Measurements from ENCODE around the gene GSDMA.
"Not testable (repeated sequence)": the region's sequence is repeated elsewhere in the genome, so short reads cannot be mapped to it uniquely, and the experiment has no call there.

Gene GSDMA

DNA sequence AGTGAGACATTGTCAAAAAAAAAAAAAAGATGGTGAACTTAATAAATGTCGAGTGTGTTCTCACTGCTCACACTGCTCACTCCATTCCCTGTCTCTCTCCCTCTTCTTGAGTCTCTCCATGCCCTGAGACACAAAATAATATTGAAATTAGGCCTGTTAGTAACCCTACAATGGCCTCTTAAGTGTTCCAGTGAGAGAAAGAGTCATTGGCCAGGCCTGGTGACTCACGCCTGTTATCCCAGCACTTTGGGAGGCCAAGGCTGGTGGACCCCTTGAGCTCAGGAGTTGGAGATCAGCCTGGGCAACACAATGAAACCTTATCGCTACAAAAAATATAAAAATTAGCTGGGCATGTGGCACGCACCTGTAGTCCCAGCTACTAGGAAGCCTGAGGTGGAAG is 36.3 kb downstream of the GSDMA start:
- DNase-seq, result no peak

- DNase-seq, result no peak
Observed at GRCh38 chr17:40000161-40000560, 37.4 kb downstream of the GSDMA start.

GRCh38 chr17:40001335-40001734 is 38.5 kb downstream of the GSDMA start:
- not testable (repeated sequence) for DNase-seq

DNA sequence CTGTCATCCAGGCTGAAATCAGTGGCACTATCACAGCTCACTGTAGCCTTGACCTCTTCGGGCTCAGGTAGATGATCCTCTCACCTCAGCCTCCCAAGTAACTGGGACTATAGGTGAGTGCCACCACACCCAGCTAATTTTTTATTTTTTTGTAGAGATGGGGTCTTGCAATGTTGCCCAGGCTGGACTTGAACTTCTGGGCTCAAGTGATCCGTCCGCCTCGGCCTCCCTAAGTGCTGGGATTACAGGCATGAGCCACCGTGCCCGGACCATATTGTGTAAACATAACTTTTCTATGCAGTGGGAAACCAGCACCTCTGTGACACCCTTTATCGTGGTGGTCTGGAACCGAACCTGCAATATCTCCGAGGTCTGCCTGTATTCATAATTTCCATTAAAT is 41.3 kb downstream of the GSDMA start:
- DNase-seq, result no peak

- DNase-seq, result no peak
Observed at GRCh38 chr17:40004712-40005111, 41.9 kb downstream of the GSDMA start.

DNA sequence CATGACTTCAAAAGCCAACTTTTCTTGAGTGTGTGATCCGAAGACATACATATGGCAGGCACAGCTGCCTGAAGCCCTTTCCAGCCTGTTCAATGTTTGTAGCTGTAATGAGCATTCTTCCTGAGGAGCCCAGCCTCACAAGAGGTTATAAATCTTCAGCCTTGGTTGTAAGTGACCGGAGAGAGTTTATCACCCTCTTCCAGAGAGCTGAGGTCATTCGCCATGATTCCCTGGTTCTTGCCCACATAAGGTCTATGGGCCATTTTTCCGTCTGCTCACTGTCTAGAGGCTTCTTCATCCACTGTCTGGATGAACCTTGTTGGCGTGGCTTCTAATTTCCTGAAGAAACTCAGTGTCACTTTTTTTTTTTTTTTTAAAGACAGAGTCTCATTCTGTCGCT is 42.7 kb downstream of the GSDMA start:
- DNase-seq, result no peak

GRCh38 chr17:40010946-40011500 is 48.2 kb downstream of the GSDMA start:
- not testable (repeated sequence) for DNase-seq

DNA sequence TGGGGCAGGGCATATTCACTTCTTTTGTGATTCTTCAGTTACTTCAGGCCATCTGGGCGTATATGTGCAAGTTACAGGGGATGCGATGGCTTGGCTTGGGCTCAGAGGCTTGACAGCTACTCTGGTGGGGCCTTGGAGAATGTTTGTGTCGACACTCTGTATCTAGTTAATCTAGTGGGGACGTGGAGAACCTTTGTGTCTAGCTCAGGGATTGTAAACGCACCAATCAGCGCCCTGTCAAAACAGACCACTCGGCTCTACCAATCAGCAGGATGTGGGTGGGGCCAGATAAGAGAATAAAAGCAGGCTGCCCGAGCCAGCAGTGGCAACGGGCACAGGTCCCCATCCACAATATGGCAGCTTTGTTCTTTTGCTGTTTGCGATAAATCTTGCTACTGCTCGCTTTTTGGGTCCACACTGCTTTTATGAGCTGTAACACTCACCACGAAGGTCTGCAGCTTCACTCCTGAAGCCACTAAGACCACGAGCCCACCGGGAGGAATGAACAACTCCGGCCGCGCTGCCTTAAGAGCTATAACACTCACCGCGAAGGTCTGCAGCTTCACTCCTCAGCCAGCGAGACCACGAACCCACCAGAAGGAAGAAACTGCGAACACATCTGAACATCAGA is 49.3 kb downstream of the GSDMA start:
- not testable (repeated sequence) for DNase-seq

GRCh38 chr17:40014375-40014980 is 51.7 kb downstream of the GSDMA start:
- DNase-seq, result no peak

GRCh38 chr17:40015005-40015997 is 52.5 kb downstream of the GSDMA start, which contains the start of gene CSF3:
TSS of gene CSF3 (plus strand) at chr17:40015440. CDS start at chr17:40015475, 35 bp downstream.
- no peak for DNase-seq

DNA sequence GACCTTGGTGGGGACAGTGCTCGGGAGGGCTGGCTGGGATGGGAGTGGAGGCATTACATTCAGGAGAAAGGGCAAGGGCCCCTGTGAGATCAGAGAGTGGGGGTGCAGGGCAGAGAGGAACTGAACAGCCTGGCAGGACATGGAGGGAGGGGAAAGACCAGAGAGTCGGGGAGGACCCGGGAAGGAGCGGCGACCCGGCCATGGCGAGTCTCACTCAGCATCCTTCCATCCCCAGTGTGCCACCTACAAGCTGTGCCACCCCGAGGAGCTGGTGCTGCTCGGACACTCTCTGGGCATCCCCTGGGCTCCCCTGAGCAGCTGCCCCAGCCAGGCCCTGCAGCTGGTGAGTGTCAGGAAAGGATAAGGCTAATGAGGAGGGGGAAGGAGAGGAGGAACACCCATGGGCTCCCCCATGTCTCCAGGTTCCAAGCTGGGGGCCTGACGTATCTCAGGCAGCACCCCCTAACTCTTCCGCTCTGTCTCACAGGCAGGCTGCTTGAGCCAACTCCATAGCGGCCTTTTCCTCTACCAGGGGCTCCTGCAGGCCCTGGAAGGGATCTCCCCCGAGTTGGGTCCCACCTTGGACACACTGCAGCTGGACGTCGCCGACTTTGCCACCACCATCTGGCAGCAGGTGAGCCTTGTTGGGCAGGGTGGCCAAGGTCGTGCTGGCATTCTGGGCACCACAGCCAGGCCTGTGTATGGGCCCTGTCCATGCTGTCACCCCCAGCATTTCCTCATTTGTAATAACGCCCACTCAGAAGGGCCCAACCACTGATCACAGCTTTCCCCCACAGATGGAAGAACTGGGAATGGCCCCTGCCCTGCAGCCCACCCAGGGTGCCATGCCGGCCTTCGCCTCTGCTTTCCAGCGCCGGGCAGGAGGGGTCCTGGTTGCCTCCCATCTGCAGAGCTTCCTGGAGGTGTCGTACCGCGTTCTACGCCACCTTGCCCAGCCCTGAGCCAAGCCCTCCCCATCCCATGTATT is 53.5 kb downstream of the GSDMA start:
- no peak for DNase-seq

DNA sequence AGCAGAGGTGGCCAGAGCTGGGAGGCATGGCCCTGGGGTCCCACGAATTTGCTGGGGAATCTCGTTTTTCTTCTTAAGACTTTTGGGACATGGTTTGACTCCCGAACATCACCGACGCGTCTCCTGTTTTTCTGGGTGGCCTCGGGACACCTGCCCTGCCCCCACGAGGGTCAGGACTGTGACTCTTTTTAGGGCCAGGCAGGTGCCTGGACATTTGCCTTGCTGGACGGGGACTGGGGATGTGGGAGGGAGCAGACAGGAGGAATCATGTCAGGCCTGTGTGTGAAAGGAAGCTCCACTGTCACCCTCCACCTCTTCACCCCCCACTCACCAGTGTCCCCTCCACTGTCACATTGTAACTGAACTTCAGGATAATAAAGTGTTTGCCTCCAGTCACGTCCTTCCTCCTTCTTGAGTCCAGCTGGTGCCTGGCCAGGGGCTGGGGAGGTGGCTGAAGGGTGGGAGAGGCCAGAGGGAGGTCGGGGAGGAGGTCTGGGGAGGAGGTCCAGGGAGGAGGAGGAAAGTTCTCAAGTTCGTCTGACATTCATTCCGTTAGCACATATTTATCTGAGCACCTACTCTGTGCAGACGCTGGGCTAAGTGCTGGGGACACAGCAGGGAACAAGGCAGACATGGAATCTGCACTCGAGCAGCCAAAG is 54.7 kb downstream of the GSDMA start:
- DNase-seq, result no peak

GRCh38 chr17:40018211-40019121 is 55.7 kb downstream of the GSDMA start:
- no peak for DNase-seq

GRCh38 chr17:40019140-40019991 is 56.6 kb downstream of the GSDMA start:
- no peak for DNase-seq

DNA sequence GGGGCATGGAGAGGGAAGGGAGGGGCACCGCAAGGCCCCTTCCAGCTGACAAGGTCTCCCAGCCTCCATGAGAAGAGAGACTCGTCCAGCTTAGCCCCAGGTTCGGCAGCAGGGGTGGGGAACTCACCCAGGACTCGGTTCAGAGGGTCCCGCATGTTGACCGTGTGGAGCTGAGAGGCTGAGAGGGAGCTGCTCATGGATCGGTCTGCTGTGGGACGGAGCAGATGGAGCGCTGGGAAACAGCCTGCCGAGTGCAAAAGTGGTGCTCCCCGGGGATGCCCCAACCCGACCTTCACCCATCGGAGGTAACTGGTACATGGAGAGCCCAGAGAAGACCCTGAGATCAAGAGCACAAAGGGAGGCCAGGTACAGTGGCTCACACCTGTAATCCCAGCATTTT is 57.3 kb downstream of the GSDMA start:
- no peak for DNase-seq

DNA sequence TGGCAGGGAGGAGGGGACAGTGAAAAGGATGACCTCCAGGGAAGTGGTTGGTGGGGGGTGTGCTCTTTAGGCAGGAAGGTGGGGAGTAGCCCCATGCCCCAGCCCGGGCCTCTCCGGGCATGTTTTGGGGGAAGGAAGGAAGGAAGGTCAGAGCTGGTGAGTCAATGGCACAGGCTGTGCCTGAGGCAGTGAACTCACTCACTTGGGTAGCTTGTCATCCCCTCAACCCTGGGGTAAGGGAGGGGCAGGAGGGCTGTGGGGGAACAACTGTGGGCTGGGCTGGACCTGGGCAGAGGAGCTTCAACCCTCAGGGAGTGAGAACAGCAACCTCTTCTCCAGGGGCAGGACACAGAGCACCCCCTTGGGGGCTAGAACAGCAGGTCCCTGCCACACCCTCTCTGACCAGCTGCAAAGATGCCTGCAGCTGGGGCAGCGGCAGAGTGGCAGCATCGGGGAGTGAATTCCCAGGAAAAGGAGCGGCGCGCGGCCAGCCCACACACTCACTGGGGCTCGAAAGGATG is 58.7 kb downstream of the GSDMA start:
- no peak for DNase-seq

DNA sequence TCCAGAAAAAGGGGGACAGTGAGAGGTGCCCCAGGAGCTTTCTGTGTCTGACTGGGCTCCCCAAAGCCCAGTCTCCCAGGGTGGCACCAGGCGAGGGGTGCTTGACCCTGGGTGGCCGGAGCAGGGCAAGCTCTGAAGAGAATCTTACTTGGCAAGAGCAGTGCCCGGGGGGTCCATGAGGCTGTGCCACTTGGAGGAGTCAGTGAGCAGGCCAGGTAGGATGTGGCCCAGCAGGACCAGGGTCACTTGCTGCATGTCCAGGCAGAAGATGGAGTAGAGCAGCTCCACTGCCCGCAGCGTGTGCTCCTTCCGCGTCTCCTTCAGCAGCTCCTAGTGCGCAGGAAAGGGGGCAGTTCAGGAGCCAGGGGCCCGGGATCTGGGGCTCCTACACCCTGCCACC is 59.7 kb downstream of the GSDMA start:
- no peak for DNase-seq

GRCh38 chr17:40022961-40023541 is 60.2 kb downstream of the GSDMA start:
- no peak for DNase-seq

All from activated naive CD4-positive, alpha-beta T cell treated with Interleukin-2 at 50 U/mL for 16 hours (primary cell).